Panc1 (cell line): ENCODE measurements around the gene ZNF19. TPM values are rescaled to one million over a fixed set of nuclear protein-coding genes. Genes with fewer than 3 reads are reported as not detected.

Source experiments
- ATAC-seq: fragments of 200-7000 bp; cut with Tn5 transposase; 2 replicates; pipeline ENCODE4 v1.9.1; 2020; ENCODE audit warnings: mild to moderate bottlenecking, moderate library complexity
- BruUV-seq: library from RNA; stranded (reverse); fragments of 400-500 nt; replicated peaks from 2 replicates; lab custom pipeline; 2021; lab: Mats Ljungman, UMichigan
- CTCF ChIA-PET: fragments of 300-600 bp; sonication (Branson Sonifier 250); formaldehyde crosslinking; loops from one replicate; lab custom pipeline; 2022; ENCODE audit warnings: antibody characterized with exemption; lab: Charles Lee
- POLR2A ChIA-PET: fragments of 300-600 bp; sonication (Branson Sonifier 250); formaldehyde crosslinking; loops from one replicate; lab custom pipeline; 2022; ENCODE audit warnings: antibody characterized with exemption; lab: Charles Lee
- DNase-seq: peaks from one replicate; pipeline ENCODE4 v3.0.0-alpha.2; 2010; ENCODE audit warnings: low read depth, low spot score
- H3K27ac ChIP-seq: 2 replicates; pipeline ENCODE4 v1.5.1; 2011; ENCODE audit warnings: mild to moderate bottlenecking, low read length, inconsistent platforms
- H3K27me3 ChIP-seq: fragments of 200-500 bp; sonication (Bioruptor generic); 2 replicates; pipeline ENCODE4 v1.6.0; 2014; ENCODE audit warnings: low read length, inconsistent platforms; ENCODE audit not compliant: control insufficient read depth, insufficient read depth
- H3K36me3 ChIP-seq: fragments of 200-500 bp; sonication (Bioruptor generic); 2 replicates; pipeline ENCODE4 v1.5.1; 2014; ENCODE audit warnings: inconsistent platforms, mild to moderate bottlenecking, low read length, moderate library complexity; ENCODE audit not compliant: control insufficient read depth, insufficient read depth
- H3K4me1 ChIP-seq: 2 replicates; pipeline ENCODE4 v1.5.1; 2011; ENCODE audit warnings: inconsistent platforms, mild to moderate bottlenecking, low read length, moderate library complexity; ENCODE audit not compliant: control insufficient read depth, insufficient read depth
- H3K4me3 ChIP-seq, 2 experiments: 2 replicates each; pipeline ENCODE4 v1.5.1; 2011 to 2012; ENCODE audit warnings: low read depth in 2 of 2, low read length in 2 of 2, mild to moderate bottlenecking in 2 of 2, inconsistent platforms in 1 of 2, moderate library complexity in 1 of 2
- H3K9me3 ChIP-seq: fragments of 200-500 bp; sonication (Bioruptor generic); 2 replicates; pipeline ENCODE4 v1.5.1; 2014; ENCODE audit warnings: low read depth, mild to moderate bottlenecking, inconsistent platforms, low read length, moderate library complexity; ENCODE audit not compliant: control insufficient read depth, insufficient read depth
- CTCF ChIP-seq: fragments of 450-650 bp; IDR thresholded peaks from 2 replicates; pipeline ENCODE4 v1.5.1; 2017; ENCODE audit warnings: mild to moderate bottlenecking
- POLR2AphosphoS5 ChIP-seq: IDR thresholded peaks from 2 replicates; pipeline ENCODE4 v1.6.1; 2012; ENCODE audit warnings: mild to moderate bottlenecking, low read depth, low read length, moderate library complexity
- REST ChIP-seq, 2 experiments: IDR thresholded peaks; 2 replicates each; pipeline ENCODE4 v1.6.1; 2011 to 2012; ENCODE audit warnings: low read depth in 2 of 2, control low read depth in 1 of 2, low read length in 1 of 2, mild to moderate bottlenecking in 1 of 2, moderate library complexity in 1 of 2; ENCODE audit not compliant: insufficient read depth in 1 of 2
- SIN3A ChIP-seq: IDR thresholded peaks from 2 replicates; pipeline ENCODE4 v1.6.1; 2012; ENCODE audit warnings: low read depth, mild to moderate bottlenecking, low read length, moderate library complexity, borderline replicate concordance; ENCODE audit not compliant: insufficient read depth
- TCF7L2 ChIP-seq: IDR thresholded peaks from 2 replicates; pipeline ENCODE4 v1.6.1; 2011; ENCODE audit warnings: mild to moderate bottlenecking, low read depth, low read length, inconsistent platforms
- in situ Hi-C: cut with HindIII; loops from 2 replicates; pipeline ENCODE4 v1.10.0; 2016; ENCODE audit warnings: low sequenced_read_pairs, low pct_unique_long_range_greater_than_20kb
- intact Hi-C: fragments of 100-400 bp; cut with micrococcal nuclease; formaldehyde crosslinking; loops from one replicate; pipeline ENCODE4 v1.10.0; 2022; ENCODE audit not compliant: unreplicated experiment
- total RNA-seq: library from RNA; stranded (reverse); gene quantifications from one replicate; pipeline ENCODE4 v1.2.1, GENCODE V29; 2021; ENCODE audit not compliant: unreplicated experiment

Gene ZNF19
- total RNA-seq, 1 experiment from 2014 or later: 2.5 TPM

GRCh38 chr16:71501547-71501946 is 12.4 kb upstream of the ZNF19 start:
- CTCF ChIA-PET: interaction anchor here (0.6 to 1.0 kb wide), 2 partner anchors 155 to 190 kb away, joined by 3 read pairs; no protein-coding TSS in a partner anchor
- no peak overlapping the region for H3K4me3 ChIP-seq
- BruUV-seq: no TSS peak
- POLR2A ChIA-PET: interaction anchor here (0.8 kb wide), 1 partner anchor 37 kb away, joined by 4 read pairs; no protein-coding TSS in a partner anchor
- DNase-seq (no peak), ATAC-seq (no peak)
- no peaks in the 10 kb centered on the region for H3K4me1 ChIP-seq
- H3K9me3 ChIP-seq: no peaks in the 10 kb centered on the region
- intact Hi-C loops: no loop called here
- TF ChIP-seq CTCF (no peak), POLR2AphosphoS5 (no peak), REST (IDR thresholded peaks at IDR 0.05; ENCODE audit: insufficient read depth in 1 of 2, low read depth in 2 of 2, low read length in 1 of 2) (no peak), TCF7L2 (no peak), SIN3A (no peak)
- no peak overlapping the region for H3K27ac ChIP-seq
- H3K27me3 ChIP-seq: no peaks in the 10 kb centered on the region
- in situ Hi-C loops: no loop called here
- H3K36me3 ChIP-seq: no peaks in the 10 kb centered on the region

- ATAC-seq: no peak
- no peak for TF ChIP-seq SIN3A
- no peak for TF ChIP-seq REST (IDR thresholded peaks at IDR 0.05; ENCODE audit: insufficient read depth in 1 of 2, low read depth in 2 of 2, low read length in 1 of 2)
- TF ChIP-seq TCF7L2: no peak
- TF ChIP-seq POLR2AphosphoS5: no peak
- no peak for TF ChIP-seq CTCF
- BruUV-seq: no TSS peak
- in situ Hi-C loops (no loop called here), intact Hi-C loops (no loop called here)
- ChIA-PET POLR2A (interaction anchor here (0.8 kb wide), 1 partner anchor 38 kb away, joined by 4 read pairs; no protein-coding TSS in a partner anchor), CTCF (interaction anchor here (1.0 kb wide), 1 partner anchor 189 kb away, joined by 3 read pairs; no protein-coding TSS in a partner anchor)
- Histone ChIP-seq H3K9me3 (no peaks in the 10 kb centered on the region), H3K4me3 (no peak overlapping the region), H3K27me3 (no peaks in the 10 kb centered on the region), H3K36me3 (no peaks in the 10 kb centered on the region), H3K4me1 (no peaks in the 10 kb centered on the region), H3K27ac (no peak overlapping the region)
- no peak for DNase-seq
Measured at GRCh38 chr16:71500964-71501363, 11.8 kb upstream of the ZNF19 start.
